NCI-H69 (cell line): Measurements from ENCODE around the gene BTBD9.

Experiments used
- DNase-seq: peaks from one replicate; lab custom pipeline; 2025; lab: John Stamatoyannopoulos, UW

BTBD9 gene

GRCh38 chr6:38345586-38345985 lies 294.1 kb downstream of the BTBD9 start:
- DNase-seq, result peak; percentile 22

GRCh38 chr6:38341496-38341895 lies 298.2 kb downstream of the BTBD9 start:
- no peak for DNase-seq

GRCh38 chr6:38339914-38340313 lies 299.8 kb downstream of the BTBD9 start:
- DNase-seq, result no peak

- DNase-seq, result peak; percentile 21
These were observed 301.8 kb downstream of the BTBD9 start for GRCh38 chr6:38337819-38338465.

- no peak for DNase-seq
These were observed 302.8 kb downstream of the BTBD9 start for GRCh38 chr6:38336922-38337321.

- peak; percentile 10 for DNase-seq
These were observed 312.9 kb downstream of the BTBD9 start for GRCh38 chr6:38326837-38327236.

- DNase-seq, result peak; percentile 72
These were observed 316.5 kb downstream of the BTBD9 start for GRCh38 chr6:38323216-38323615.

GRCh38 chr6:38322138-38322537 lies 317.6 kb downstream of the BTBD9 start:
- peak; percentile 85 for DNase-seq

GRCh38 chr6:38320843-38321242 lies 318.9 kb downstream of the BTBD9 start:
- peak; percentile 56 for DNase-seq

GRCh38 chr6:38320358-38320757 lies 319.4 kb downstream of the BTBD9 start:
- DNase-seq, result peak; percentile 68

GRCh38 chr6:38319256-38320212 lies 320.2 kb downstream of the BTBD9 start:
- DNase-seq, result peak; percentile 41

- DNase-seq, result no peak
These were observed 323.4 kb downstream of the BTBD9 start for GRCh38 chr6:38316099-38316868.

- no peak for DNase-seq
These were observed 328.5 kb downstream of the BTBD9 start for GRCh38 chr6:38311201-38311600.

- DNase-seq, result no peak
These were observed 329.7 kb downstream of the BTBD9 start for GRCh38 chr6:38310061-38310460.

GRCh38 chr6:38307740-38308139 lies 332.0 kb downstream of the BTBD9 start:
- peak; percentile 16 for DNase-seq

GRCh38 chr6:38306931-38307330 lies 332.8 kb downstream of the BTBD9 start:
- DNase-seq, result peak; percentile 57

- DNase-seq, result peak; percentile 14
These were observed 333.6 kb downstream of the BTBD9 start for GRCh38 chr6:38305995-38306681.

GRCh38 chr6:38302838-38303237 lies 336.9 kb downstream of the BTBD9 start:
- DNase-seq, result no peak

- DNase-seq, result no peak
These were observed 337.6 kb downstream of the BTBD9 start for GRCh38 chr6:38302081-38302480.

GRCh38 chr6:38290133-38290799 lies 349.5 kb downstream of the BTBD9 start:
- no peak for DNase-seq

GRCh38 chr6:38287487-38287886 lies 352.2 kb downstream of the BTBD9 start:
- no peak for DNase-seq
